ENCODE measurements around the gene AHCYL1. TPM values are rescaled to one million over a fixed set of nuclear protein-coding genes. Genes with fewer than 3 reads are reported as not detected.

AHCYL1 gene
- total RNA-seq, 3 donors from 2014 or later (not counting 1 experiment from before 2014, with no cell fraction given), result 23.3 to 30.0 (median 29.1) TPM

- peaks cover 18% of the 10 kb centered on the region for H3K36me3 Mint-ChIP-seq
- no peaks in the 10 kb centered on the region for H3K27me3 ChIP-seq (ENCODE audit: control insufficient read depth, insufficient read depth, low read length)
- H3K4me1 Mint-ChIP-seq, result peaks cover 0 to 6% of the 10 kb centered on the region in 2 donors
- no peak overlapping the region for H3K27ac ChIP-seq (ENCODE audit: low read length)
- TF ChIP-seq, protein P1, sequence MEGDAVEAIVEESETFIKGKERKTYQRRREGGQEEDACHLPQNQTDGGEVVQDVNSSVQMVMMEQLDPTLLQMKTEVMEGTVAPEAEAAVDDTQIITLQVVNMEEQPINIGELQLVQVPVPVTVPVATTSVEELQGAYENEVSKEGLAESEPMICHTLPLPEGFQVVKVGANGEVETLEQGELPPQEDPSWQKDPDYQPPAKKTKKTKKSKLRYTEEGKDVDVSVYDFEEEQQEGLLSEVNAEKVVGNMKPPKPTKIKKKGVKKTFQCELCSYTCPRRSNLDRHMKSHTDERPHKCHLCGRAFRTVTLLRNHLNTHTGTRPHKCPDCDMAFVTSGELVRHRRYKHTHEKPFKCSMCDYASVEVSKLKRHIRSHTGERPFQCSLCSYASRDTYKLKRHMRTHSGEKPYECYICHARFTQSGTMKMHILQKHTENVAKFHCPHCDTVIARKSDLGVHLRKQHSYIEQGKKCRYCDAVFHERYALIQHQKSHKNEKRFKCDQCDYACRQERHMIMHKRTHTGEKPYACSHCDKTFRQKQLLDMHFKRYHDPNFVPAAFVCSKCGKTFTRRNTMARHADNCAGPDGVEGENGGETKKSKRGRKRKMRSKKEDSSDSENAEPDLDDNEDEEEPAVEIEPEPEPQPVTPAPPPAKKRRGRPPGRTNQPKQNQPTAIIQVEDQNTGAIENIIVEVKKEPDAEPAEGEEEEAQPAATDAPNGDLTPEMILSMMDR (IDR thresholded peaks at IDR 0.05), result no peak
- no peak overlapping the region for H3K4me3 Mint-ChIP-seq
- H3K9me3 Mint-ChIP-seq, result no peaks in the 10 kb centered on the region
- DNase-seq, result no peak
- over 99% methylated on average over 5 of the region's 5 CpGs for WGBS (ENCODE audit: insufficient coverage)
- H3K9me3 ChIP-seq (ENCODE audit: control insufficient read depth, insufficient read depth, low read length), result no peaks in the 10 kb centered on the region
- H3K27me3 Mint-ChIP-seq (ENCODE audit: low read depth in 2 of 2), result no peaks in the 10 kb centered on the region
- intact Hi-C loops (cut with micrococcal nuclease), result no loop called here
- ATAC-seq, result no peak
- H3K4me1 ChIP-seq (ENCODE audit: control insufficient read depth, insufficient read depth, low read length), result no peaks in the 10 kb centered on the region
- H3K4me3 ChIP-seq (ENCODE audit: low read length), result no peak overlapping the region
- H3K27ac Mint-ChIP-seq, result peak overlapping the region in 1 of 2 donors; percentile 1
- peaks cover 87% of the 10 kb centered on the region for H3K36me3 ChIP-seq (ENCODE audit: control insufficient read depth, insufficient read depth, low read length)
These were observed 63.7 kb downstream of the AHCYL1 start for GRCh38 chr1:110048240-110048639.

DNA sequence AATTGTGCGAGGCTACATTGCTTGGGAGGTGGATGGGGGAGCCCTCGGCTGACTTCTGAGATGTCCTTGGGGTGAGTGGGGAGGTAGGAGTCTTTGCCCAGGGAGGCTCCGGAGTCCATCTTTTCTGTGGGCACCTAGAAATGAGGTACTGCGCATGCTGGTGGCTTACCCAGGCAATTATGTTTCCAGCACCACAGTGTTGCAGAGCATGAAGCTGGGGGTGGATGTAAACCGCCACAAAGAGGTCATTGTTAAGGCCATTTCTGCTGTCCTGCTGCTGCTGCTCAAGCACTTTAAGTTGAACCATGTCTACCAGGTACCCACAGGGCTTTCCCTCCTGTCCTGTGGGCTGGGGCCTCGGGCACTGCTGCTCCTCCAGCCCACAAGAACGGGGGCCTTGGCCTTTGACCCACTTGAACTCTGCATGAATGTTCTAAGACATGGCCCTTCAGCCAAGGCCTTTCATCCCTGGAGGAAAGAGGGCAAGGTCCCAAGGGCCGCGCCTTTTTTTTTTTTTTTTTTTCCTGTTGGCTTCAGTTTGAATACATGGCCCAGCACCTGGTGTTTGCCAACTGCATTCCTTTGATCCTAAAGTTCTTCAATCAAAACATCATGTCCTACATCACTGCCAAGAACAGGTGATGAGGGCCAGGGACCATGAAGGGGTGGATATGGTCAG, 64.5 kb downstream of the AHCYL1 start:
- DNase-seq, result no peak
- H3K4me3 Mint-ChIP-seq, result no peak overlapping the region
- Histone ChIP-seq H3K4me1 (ENCODE audit: control insufficient read depth, insufficient read depth, low read length) (no peaks in the 10 kb centered on the region), H3K36me3 (ENCODE audit: control insufficient read depth, insufficient read depth, low read length) (peaks cover 87% of the 10 kb centered on the region), H3K27me3 (ENCODE audit: control insufficient read depth, insufficient read depth, low read length) (no peaks in the 10 kb centered on the region), H3K4me3 (ENCODE audit: low read length) (no peak overlapping the region), H3K27ac (ENCODE audit: low read length) (no peak overlapping the region), H3K9me3 (ENCODE audit: control insufficient read depth, insufficient read depth, low read length) (no peaks in the 10 kb centered on the region)
- H3K36me3 Mint-ChIP-seq, result peaks cover 18% of the 10 kb centered on the region
- peak overlapping the region in 1 of 2 donors; percentile 1 for H3K27ac Mint-ChIP-seq
- TF ChIP-seq, protein P1 (IDR thresholded peaks at IDR 0.05), result no peak
- 97% methylated on average over 9 of the region's 9 CpGs for WGBS (ENCODE audit: insufficient coverage)
- no peaks in the 10 kb centered on the region for H3K27me3 Mint-ChIP-seq (ENCODE audit: low read depth in 2 of 2)
- peaks cover 0 to 6% of the 10 kb centered on the region in 2 donors for H3K4me1 Mint-ChIP-seq
- no peaks in the 10 kb centered on the region for H3K9me3 Mint-ChIP-seq
- ATAC-seq, result no peak
- intact Hi-C loops (cut with micrococcal nuclease), result no loop called here

DNA sequence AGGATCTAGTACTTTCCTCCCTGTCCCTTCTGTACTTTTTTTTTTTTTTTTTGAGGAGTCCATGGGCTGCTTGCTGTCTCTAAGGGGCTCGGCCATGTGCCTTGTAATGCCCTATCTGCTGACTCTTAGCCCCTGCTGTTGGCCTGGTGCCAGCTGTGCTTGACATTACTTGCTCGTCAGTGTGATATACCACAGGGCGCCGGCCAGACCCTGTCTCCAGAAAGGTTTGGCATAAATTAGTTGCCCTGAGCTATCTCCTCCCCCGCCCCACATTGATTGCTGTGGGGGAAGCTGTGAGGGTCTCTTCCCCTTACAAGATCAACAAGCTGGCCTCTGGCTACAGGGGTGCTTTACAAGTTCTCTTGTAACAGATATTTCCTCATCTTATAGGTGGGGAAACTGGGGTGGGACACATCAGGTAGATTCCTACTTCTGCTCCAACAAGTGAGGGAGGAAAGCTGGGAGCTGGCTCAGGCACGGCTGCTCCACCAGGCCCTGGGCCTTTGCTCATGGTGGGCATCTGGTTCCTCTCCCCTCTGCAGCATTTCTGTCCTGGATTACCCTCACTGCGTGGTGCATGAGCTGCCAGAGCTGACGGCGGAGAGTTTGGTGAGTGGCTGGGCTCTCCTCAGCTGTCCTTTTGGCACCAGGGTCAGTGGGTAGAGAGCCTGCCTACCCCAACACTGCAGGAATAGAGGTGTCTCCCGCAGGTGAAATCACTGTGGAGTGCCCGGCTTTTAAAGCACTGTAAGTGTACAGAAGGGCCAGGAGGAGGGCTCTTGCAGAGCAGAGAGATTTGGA, 65.4 kb downstream of the AHCYL1 start:
- ATAC-seq (no peak), DNase-seq (no peak)
- Histone ChIP-seq H3K27me3 (ENCODE audit: control insufficient read depth, insufficient read depth, low read length) (no peaks in the 10 kb centered on the region), H3K4me3 (ENCODE audit: low read length) (no peak overlapping the region), H3K27ac (ENCODE audit: low read length) (no peak overlapping the region), H3K9me3 (ENCODE audit: control insufficient read depth, insufficient read depth, low read length) (no peaks in the 10 kb centered on the region), H3K36me3 (ENCODE audit: control insufficient read depth, insufficient read depth, low read length) (peaks cover 87% of the 10 kb centered on the region), H3K4me1 (ENCODE audit: control insufficient read depth, insufficient read depth, low read length) (no peaks in the 10 kb centered on the region)
- Mint-ChIP-seq H3K4me1 (peaks cover 0 to 6% of the 10 kb centered on the region in 2 donors), H3K36me3 (peaks cover 18% of the 10 kb centered on the region), H3K4me3 (no peak overlapping the region), H3K9me3 (no peaks in the 10 kb centered on the region), H3K27ac (no peak overlapping the region), H3K27me3 (ENCODE audit: low read depth in 2 of 2) (no peaks in the 10 kb centered on the region)
- TF ChIP-seq, protein P1 (IDR thresholded peaks at IDR 0.05), result no peak
- WGBS (ENCODE audit: insufficient coverage), result 96% methylated on average over 10 of the region's 11 CpGs
- intact Hi-C loops (cut with micrococcal nuclease), result loop anchor here (5.0 kb wide), 1 partner anchor 57 kb away; no protein-coding TSS in a partner anchor
